A549 (cell line): ENCODE measurements around the gene ARFIP1. TPM values are rescaled to one million over a fixed set of nuclear protein-coding genes. Genes with fewer than 3 reads are reported as not detected.

Experiments
- ATAC-seq, 2 experiments: fragments of 200-7000 bp in 1 of 2; fragments of >200 bp in 1 of 2; cut with Nextera tagmentation in 1 of 2; cut with Tn5 transposase in 1 of 2; 3 replicates each; pipeline versions ENCODE4 v1.8.0 to v1.9.1; 2018 to 2020; ENCODE audit warnings: mild to moderate bottlenecking in 1 of 2, moderate library complexity in 1 of 2
- CTCF ChIA-PET: fragments of 300-600 bp; sonication (Branson Sonifier 250); formaldehyde crosslinking; extraction: SDS; loops from one replicate; lab custom pipeline; 2021; ENCODE audit warnings: antibody characterized with exemption, inconsistent platforms; lab: Yijun Ruan, JAX
- POLR2A ChIA-PET: fragments of 350-600 bp; formaldehyde crosslinking; extraction: SDS; loops from one replicate; lab custom pipeline; 2021; ENCODE audit warnings: antibody characterized with exemption, inconsistent platforms; lab: Yijun Ruan, JAX
- DNase-seq, 2 experiments: peaks; one replicate each; pipeline versions ENCODE4 v3.0.0 to v3.0.0-alpha.2; 2011 to 2016; ENCODE audit warnings: low read depth in 1 of 2, low spot score in 1 of 2
- FAIRE-seq: peaks from 2 replicates; lab custom pipeline; 2011; peaks lifted over from hg19 to GRCh38; lab: Jason Lieb, UNC
- H3K27ac ChIP-seq, 2 experiments: fragments of >200 bp; sonication (Bioruptor Twin); formaldehyde crosslinking; 3 replicates each; pipeline ENCODE4 v1.5.1; 2016 to 2017
- H3K4me1 ChIP-seq: fragments of >200 bp; sonication (Bioruptor Twin); formaldehyde crosslinking; 3 replicates; pipeline ENCODE4 v1.6.1; 2016
- H3K4me2 ChIP-seq: fragments of >200 bp; sonication (Bioruptor Twin); formaldehyde crosslinking; 3 replicates; pipeline ENCODE4 v1.6.1; 2016
- H3K4me3 ChIP-seq: fragments of >200 bp; sonication (Bioruptor Twin); formaldehyde crosslinking; 3 replicates; pipeline ENCODE4 v1.5.1; 2016
- H3K9me3 ChIP-seq: fragments of >200 bp; sonication (Bioruptor Twin); formaldehyde crosslinking; 3 replicates; pipeline ENCODE4 v1.6.1; 2016
- CEBPB ChIP-seq, 2 experiments: fragments of >200 bp in 1 of 2; sonication (Bioruptor Twin) in 1 of 2; formaldehyde crosslinking in 1 of 2; IDR thresholded peaks; 2 replicates each; pipeline ENCODE4 v1.6.1; 2012 to 2016
- CTCF ChIP-seq: fragments of >200 bp; sonication (Bioruptor Twin); formaldehyde crosslinking; IDR thresholded peaks from 3 replicates; pipeline ENCODE4 v1.5.1; 2016
- EHMT2 ChIP-seq: fragments of 200-600 bp; sonication (generic); IDR thresholded peaks from 2 replicates; pipeline ENCODE4 v1.6.1; 2016; ENCODE audit warnings: antibody characterized with exemption, low read depth, mild to moderate bottlenecking, moderate library complexity
- ELK1 ChIP-seq: fragments of 150-350 bp; IDR thresholded peaks from 2 replicates; pipeline ENCODE4 v1.6.1; 2014; ENCODE audit warnings: low read depth, mild to moderate bottlenecking, low read length
- FOSB ChIP-seq: fragments of 250-450 bp; sonication (Bioruptor Pico); IDR thresholded peaks from 2 replicates; pipeline ENCODE4 v1.5.0; 2020; ENCODE audit warnings: mild to moderate bottlenecking, moderate library complexity
- FOXS1 ChIP-seq: fragments of 250-450 bp; sonication (Bioruptor Pico); IDR thresholded peaks from 2 replicates; pipeline ENCODE4 v1.5.0; 2020; ENCODE audit warnings: mild to moderate bottlenecking, moderate library complexity
- HES2 ChIP-seq: fragments of >200 bp; sonication (Bioruptor Twin); formaldehyde crosslinking; IDR thresholded peaks from 2 replicates; pipeline ENCODE4 v1.6.1; 2016
- KDM1A ChIP-seq: fragments of 200-600 bp; sonication (generic); IDR thresholded peaks from 2 replicates; pipeline ENCODE4 v1.6.1; 2016; ENCODE audit warnings: low read depth, mild to moderate bottlenecking
- MAFK ChIP-seq: fragments of 450-650 bp; IDR thresholded peaks from 2 replicates; pipeline ENCODE4 v1.6.1; 2014; ENCODE audit not compliant: partially characterized antibody
- MAZ ChIP-seq: fragments of 150-350 bp; IDR thresholded peaks from 2 replicates; pipeline ENCODE4 v1.6.1; 2014; ENCODE audit warnings: antibody characterized with exemption, low read depth, low read length, borderline replicate concordance
- POLR2AphosphoS2 ChIP-seq: conservative IDR thresholded peaks from 2 replicates; pipeline ENCODE4 v1.6.1; 2012; ENCODE audit warnings: low read length, improper control_type of control experiment, inconsistent platforms
- RARB ChIP-seq: fragments of 250-450 bp; sonication (Bioruptor Pico); IDR thresholded peaks from 2 replicates; pipeline ENCODE4 v1.8.0; 2021; ENCODE audit warnings: mild to moderate bottlenecking, moderate library complexity
- RNF2 ChIP-seq: fragments of 200-600 bp; sonication (generic); IDR thresholded peaks from 2 replicates; pipeline ENCODE4 v1.6.1; 2016; ENCODE audit warnings: low read depth, mild to moderate bottlenecking, antibody characterized with exemption, moderate library complexity, borderline replicate concordance
- USF2 ChIP-seq: fragments of 450-650 bp; IDR thresholded peaks from 2 replicates; pipeline ENCODE4 v1.6.1; 2014; ENCODE audit warnings: antibody characterized with exemption
- ZSCAN20 ChIP-seq: fragments of 250-450 bp; sonication (Bioruptor Pico); IDR thresholded peaks from 2 replicates; pipeline ENCODE4 v1.8.0; 2022; ENCODE audit warnings: mild to moderate bottlenecking, moderate library complexity
- WGBS: methylation state at CpG from one replicate; pipeline ENCODE4 v1.1.6; 2017; ENCODE audit errors: missing lambda C conversion rate; 5-methylcytosine and 5-hydroxymethylcytosine counted together
- polyA plus RNA-seq, 4 experiments: library from polyadenylated mRNA; depleted of rRNA in 3 of 4; stranded (reverse); fragments of >200 nt; fragmentation: RNase III in 1 of 4; extraction: RNeasy Plus Mini Kit Qiagen cat#74134 plus additional on column Dnase treatment in 1 of 4; gene quantifications; 2 replicates in 3 of 4; 3 replicates in 1 of 4; pipeline ENCODE4 v1.2.3, GENCODE V29; 2011 to 2017

The ARFIP1 gene
- polyA plus RNA-seq, 2 of the 4 experiments (the other 2 are of a cell fraction), result 17.1 to 39.2 TPM

- no peak for DNase-seq
- POLR2A ChIA-PET, result no interaction called here
- no peak for TF ChIP-seq ELK1
- no peak for TF ChIP-seq RNF2
- TF ChIP-seq KDM1A, result no peak
- no peak for TF ChIP-seq CEBPB (IDR thresholded peaks at IDR 0.05)
- TF ChIP-seq, all 56 proteins: peak for 0
- H3K4me1 ChIP-seq, result no peaks in the 10 kb centered on the region
- 98% methylated on average over 3 of the region's 3 CpGs for WGBS
- H3K27ac ChIP-seq, result no peak overlapping the region
- H3K4me2 ChIP-seq, result no peak overlapping the region
- H3K4me3 ChIP-seq, result no peak overlapping the region
- H3K9me3 ChIP-seq, result no peaks in the 10 kb centered on the region
- FAIRE-seq (no peak), ATAC-seq (no peak)
- CTCF ChIA-PET, result no interaction called here
Measured at GRCh38 chr4:152927737-152928136, 148.0 kb downstream of the ARFIP1 start.

GRCh38 chr4:152928286-152928685 is 148.5 kb downstream of the ARFIP1 start:
- POLR2A ChIA-PET, result no interaction called here
- ATAC-seq (no peak), FAIRE-seq (no peak), DNase-seq (no peak)
- H3K27ac ChIP-seq, result no peak overlapping the region
- 74% methylated on average over 4 of the region's 4 CpGs for WGBS
- no peak overlapping the region for H3K4me3 ChIP-seq
- no peaks in the 10 kb centered on the region for H3K4me1 ChIP-seq
- TF ChIP-seq RARB (CRISPR knock-in tag), result no peak
- no peak for TF ChIP-seq ELK1
- TF ChIP-seq EHMT2, result no peak
- no peak for TF ChIP-seq MAFK
- no peak overlapping the region for H3K4me2 ChIP-seq
- H3K9me3 ChIP-seq, result no peaks in the 10 kb centered on the region
- CTCF ChIA-PET, result no interaction called here

GRCh38 chr4:152929888-152930287 is 150.1 kb downstream of the ARFIP1 start:
- no peaks in the 10 kb centered on the region for H3K9me3 ChIP-seq
- H3K4me3 ChIP-seq, result no peak overlapping the region
- H3K27ac ChIP-seq, result no peak overlapping the region
- ChIA-PET CTCF (no interaction called here), POLR2A (no interaction called here)
- no peaks in the 10 kb centered on the region for H3K4me1 ChIP-seq
- TF ChIP-seq USF2, result no peak
- no peak for TF ChIP-seq HES2
- TF ChIP-seq POLR2AphosphoS2, result no peak
- no peak for TF ChIP-seq MAZ
- no peak for TF ChIP-seq FOXS1 (CRISPR knock-in tag)
- WGBS, result 27% methylated on average over 1 of the region's 1 CpG
- no peak for DNase-seq
- H3K4me2 ChIP-seq, result no peak overlapping the region
- FAIRE-seq, result no peak
- no peak for ATAC-seq

GRCh38 chr4:152935143-152935542 is 155.4 kb downstream of the ARFIP1 start:
- DNase-seq (peak; percentile 18 to 30), FAIRE-seq (no peak), ATAC-seq (peak in 1 of 2 experiments; percentile 12; a peak in 1 of 6 replicates)
- 0 out of 3 replicates have a peak, but pooled peaks cover 7% of the 10 kb centered on the region for H3K4me1 ChIP-seq
- no peaks in the 10 kb centered on the region for H3K9me3 ChIP-seq
- H3K4me3 ChIP-seq, result peak overlapping the region; percentile 74; the same call in 2 of the 3 replicates
- ChIA-PET POLR2A (no interaction called here), CTCF (interaction anchor here (0.6 to 1.2 kb wide), 2 partner anchors 39 to 149 kb away, joined by 3 read pairs; no protein-coding TSS in a partner anchor)
- TF ChIP-seq CTCF, result 0 out of 3 replicates have a peak, but pooled peaks have one; percentile 18
- TF ChIP-seq FOSB (CRISPR knock-in tag), result no peak
- no peak for TF ChIP-seq ZSCAN20 (CRISPR knock-in tag)
- peak overlapping the region; percentile 100 for H3K4me2 ChIP-seq
- 55% methylated on average over 16 of the region's 16 CpGs for WGBS
- no peak overlapping the region for H3K27ac ChIP-seq
